GM12801 (cell line): ENCODE results near the gene KHK.

Source experiments
- TF ChIP-seq, protein P1 (sequence below): IDR thresholded peaks from one replicate; pipeline ENCODE4 v1.5.1; 2011; ENCODE audit warnings: control low read depth; ENCODE audit not compliant: insufficient read length; ENCODE audit errors: extremely low read depth

Gene KHK

DNA sequence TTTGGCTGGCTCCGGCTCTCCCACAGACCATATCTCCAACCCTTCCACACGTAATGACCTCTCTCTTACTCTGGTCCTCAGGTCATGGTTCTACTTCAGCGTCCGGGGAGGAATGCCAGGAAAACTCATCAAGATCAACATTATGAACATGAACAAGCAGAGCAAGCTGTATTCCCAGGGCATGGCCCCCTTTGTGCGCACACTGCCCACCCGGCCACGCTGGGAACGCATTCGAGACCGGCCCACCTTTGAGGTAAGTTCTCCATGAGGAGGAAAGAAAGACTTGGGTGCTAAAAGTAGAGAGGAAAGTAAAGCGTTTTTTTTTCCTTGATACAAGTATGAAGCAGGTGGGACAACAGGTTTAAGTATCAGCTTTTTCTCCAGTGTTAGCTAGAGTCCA is 33.3 kb upstream of the KHK start:
- TF ChIP-seq, protein P1, sequence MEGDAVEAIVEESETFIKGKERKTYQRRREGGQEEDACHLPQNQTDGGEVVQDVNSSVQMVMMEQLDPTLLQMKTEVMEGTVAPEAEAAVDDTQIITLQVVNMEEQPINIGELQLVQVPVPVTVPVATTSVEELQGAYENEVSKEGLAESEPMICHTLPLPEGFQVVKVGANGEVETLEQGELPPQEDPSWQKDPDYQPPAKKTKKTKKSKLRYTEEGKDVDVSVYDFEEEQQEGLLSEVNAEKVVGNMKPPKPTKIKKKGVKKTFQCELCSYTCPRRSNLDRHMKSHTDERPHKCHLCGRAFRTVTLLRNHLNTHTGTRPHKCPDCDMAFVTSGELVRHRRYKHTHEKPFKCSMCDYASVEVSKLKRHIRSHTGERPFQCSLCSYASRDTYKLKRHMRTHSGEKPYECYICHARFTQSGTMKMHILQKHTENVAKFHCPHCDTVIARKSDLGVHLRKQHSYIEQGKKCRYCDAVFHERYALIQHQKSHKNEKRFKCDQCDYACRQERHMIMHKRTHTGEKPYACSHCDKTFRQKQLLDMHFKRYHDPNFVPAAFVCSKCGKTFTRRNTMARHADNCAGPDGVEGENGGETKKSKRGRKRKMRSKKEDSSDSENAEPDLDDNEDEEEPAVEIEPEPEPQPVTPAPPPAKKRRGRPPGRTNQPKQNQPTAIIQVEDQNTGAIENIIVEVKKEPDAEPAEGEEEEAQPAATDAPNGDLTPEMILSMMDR, result no peak

DNA sequence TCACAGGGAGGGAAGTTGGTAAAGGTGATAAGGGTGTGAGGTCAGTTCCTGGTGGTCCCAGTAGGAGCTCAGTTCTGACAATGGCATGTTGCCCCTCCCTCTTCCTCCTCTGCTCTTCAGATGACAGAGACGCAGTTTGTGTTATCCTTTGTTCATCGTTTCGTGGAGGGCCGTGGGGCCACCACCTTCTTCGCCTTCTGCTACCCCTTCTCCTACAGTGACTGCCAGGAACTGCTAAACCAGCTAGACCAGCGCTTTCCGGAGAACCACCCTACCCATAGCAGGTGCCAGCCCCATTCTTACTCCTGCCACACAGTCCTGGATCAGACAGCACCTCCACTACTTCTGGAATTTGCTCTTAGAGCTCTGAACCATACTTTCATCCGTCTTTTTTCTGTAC is 32.8 kb upstream of the KHK start:
- TF ChIP-seq, protein P1, result no peak

DNA sequence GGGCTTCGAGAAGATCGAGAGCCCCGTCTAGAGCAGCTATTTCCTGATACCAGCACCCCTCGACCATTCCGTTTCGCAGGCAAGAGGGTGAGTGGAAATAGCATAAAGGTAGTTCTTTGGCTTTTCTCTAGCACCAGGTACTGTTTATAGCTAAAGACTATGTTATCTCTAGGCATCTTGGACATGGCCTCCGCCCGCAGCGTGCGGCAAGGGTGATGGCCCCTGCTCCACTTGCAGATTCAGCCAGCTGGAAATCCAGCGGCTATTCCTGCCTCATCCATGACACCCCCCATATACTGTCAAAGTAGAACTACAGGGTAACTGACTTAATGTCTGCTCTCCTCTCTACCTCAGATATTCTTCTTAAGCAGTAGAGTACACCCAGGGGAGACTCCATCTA is 31.9 kb upstream of the KHK start:
- TF ChIP-seq, protein P1, result no peak

DNA sequence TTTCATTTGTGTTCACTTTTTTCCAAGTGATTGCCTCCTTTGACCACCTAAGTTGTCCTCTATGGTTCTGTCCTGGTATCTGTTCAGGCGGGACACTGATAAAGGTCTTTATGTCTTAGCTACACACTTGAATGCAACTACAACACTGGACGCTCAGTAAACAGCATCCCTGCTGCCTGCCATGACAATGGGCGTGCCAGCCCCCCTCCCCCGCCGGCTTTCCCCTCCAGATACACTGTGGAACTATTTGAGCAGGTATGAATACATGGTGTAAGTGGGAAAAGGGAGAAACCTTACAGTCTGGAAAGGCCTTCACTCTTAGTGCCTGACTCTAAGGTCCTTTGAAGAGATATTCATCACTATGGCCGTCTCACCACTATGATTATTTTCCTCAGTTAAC is 29.4 kb upstream of the KHK start:
- TF ChIP-seq, protein P1, result no peak

DNA sequence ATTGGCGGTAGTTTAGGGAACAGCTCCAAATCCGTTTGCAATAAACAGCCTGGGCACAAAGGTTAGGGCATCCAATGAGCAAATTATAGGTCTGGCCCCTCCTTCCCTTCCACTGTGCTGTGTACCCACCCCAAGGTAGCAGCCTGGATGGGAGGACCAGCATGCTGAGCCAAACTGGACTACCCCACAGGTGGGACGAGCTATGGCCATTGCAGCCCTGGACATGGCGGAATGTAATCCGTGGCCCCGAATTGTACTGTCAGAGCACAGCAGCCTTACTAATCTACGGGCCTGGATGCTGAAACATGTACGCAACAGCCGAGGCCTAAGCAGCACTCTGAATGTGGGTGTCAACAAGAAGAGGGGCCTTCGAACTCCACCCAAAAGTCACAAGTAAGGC is 28.4 kb upstream of the KHK start:
- TF ChIP-seq, protein P1, result no peak

DNA sequence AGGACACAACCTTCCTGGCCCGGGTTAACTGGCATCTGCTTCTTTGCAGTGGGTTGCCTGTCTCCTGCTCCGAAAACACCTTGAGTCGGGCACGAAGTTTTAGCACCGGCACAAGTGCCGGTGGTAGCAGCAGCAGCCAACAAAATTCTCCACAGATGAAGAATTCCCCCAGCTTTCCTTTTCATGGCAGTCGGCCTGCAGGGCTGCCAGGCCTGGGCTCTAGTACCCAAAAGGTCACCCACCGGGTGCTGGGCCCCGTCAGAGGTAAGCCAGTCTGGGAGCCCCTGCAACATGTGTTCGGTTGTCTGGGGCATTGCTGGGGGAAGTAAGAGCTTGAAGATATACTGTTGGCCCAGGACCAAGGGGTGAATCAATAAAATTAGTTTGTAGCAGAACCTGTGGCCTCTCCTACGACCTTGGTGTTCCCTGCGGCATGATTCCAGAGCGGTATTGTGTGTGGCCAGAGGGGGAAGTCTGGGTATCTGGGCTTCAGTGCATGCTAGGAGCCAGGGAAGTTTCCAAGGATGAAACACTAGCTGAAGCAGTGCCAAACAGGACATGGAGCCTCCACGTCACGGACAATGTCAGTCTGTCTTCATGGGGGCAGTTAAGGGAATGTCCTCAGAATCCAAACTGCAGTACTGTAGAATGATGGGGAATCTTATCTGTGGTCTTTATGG is 27.3 kb upstream of the KHK start:
- TF ChIP-seq, protein P1, result no peak

DNA sequence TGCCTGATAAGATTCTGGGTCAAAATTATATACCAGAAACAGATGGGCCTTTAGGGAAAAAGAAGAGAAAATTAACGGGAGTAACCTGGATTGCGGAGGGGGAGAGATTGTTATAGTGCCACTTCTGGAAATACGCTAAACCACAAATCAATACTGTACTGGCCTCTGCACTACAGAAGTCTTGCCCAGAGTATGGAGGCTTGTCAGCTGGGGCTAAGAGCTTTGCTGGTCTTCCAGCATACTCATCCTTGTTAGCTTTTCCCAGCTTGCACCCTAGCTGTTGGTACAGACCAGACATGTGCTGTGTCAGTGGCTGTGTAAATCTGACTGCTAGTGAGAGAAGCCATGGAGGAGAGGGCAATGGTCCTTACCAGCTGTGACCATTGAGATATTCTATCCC is 26.2 kb upstream of the KHK start:
- TF ChIP-seq, protein P1, result no peak

DNA sequence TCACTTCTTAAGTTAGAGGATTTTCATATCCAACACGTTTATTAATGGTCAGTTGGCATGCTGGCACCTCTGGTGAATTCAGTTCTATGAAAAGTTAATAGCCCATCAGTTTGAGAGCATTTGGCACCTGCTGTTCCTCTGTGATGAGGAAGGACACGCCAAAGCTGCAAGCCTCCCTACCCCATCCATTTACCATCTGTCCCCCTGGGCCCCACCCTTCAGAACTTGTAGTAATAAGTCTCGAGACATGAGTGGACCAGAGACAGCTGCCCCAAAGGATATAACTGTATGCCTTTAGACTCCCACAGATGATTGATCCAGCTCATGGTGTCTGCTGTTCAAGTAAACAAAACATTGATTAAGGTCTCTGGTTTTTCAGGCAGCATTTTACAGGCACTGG is 21.4 kb upstream of the KHK start:
- TF ChIP-seq, protein P1, result no peak
